ENCODE measurements around the gene NUFIP2.
A peak's percentile ranks its signal among the peaks of the same experiment; 100 is the strongest.
"Not testable (repeated sequence)": the region's sequence is repeated elsewhere in the genome, so short reads cannot be mapped to it uniquely, and the experiment has no call there.

Gene NUFIP2

DNA sequence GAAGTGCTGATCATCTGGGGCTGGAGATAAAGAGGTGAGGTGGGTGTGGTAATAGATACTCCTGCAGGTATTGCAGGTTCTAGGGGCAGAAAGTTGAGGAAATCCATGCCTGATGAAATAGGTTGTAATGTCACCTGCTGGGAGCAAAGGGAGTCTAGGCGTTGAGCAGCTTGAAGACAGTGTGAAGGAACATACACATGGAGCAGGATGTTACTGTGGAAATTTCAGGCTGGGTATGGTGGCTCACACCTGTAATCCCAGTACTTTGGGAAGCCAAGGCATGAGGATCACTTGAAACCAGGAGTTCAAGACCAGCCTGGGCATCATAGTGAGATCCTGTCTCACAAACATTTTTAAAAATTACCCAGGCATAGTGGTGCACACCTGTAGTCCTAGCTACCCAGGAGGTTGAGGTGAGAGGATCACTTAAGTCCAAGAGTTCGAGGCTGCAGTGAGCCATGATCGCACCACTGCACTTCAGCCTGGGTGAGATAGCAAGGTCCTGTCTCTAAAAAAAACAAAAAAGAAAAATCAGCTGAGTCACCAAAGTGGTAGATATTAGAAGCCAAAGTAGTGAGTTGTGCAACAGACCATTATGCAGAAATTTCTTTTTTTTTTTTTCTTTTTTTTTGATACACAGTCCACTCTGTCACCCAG, 56.3 kb downstream of the NUFIP2 start:
- no peak for DNase-seq

DNA sequence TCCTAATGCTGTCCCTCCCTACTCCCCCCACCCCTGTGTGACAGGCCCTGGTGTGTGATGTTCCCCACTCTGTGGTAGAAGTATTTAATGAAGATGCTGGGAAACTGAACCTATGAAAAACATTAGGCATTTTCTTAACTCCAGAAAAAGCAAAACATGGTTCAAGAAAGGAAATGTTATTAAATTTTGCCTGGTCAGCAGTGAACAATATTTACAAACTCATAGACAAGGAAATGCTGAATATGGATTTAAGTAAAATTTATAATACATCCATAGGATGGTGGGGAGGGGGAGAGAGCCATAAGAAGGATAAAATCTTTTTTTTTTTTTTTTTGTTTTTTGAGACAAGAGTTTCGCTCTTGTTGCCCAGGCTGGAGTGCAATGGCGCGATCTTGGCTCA, 58.0 kb downstream of the NUFIP2 start:
- DNase-seq, result no peak

DNA sequence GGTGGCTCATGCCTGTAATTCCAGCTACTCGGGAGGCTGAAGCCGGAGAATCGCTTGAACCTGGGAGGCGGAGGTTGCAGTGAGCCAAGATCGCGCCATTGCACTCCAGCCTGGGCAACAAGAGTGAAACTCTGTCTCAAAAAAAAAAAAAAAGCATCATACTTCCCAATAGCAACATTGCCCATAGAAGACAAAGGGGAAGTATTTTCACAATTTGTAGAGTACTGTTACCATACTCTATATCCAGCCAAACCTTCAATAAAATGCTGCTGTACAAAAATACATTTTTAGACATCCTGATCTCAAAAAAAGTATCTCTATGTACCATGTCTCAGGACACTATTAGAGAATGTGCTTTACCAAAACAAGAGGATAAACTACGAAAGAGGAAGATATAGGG, 59.0 kb downstream of the NUFIP2 start:
- not testable (repeated sequence) for DNase-seq

DNA sequence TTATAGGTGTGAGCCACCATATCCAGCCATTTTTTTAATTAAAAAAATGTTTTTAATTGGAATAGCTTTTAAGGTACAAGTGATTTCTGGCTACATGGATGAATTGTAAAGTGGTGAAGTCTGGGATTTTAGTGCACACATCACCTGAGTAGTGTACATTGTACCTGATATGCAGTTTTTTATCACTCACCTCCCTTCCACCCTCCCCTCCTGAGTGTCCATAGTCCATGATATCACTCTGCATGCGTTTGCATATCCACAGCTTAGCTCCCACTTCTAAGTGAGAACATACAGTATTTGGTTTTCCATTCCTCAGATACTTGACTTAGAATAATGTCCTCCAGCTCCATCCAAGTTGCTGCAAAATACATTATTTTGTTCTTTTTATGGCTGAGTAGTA, 60.6 kb downstream of the NUFIP2 start:
- DNase-seq, result no peak

DNA sequence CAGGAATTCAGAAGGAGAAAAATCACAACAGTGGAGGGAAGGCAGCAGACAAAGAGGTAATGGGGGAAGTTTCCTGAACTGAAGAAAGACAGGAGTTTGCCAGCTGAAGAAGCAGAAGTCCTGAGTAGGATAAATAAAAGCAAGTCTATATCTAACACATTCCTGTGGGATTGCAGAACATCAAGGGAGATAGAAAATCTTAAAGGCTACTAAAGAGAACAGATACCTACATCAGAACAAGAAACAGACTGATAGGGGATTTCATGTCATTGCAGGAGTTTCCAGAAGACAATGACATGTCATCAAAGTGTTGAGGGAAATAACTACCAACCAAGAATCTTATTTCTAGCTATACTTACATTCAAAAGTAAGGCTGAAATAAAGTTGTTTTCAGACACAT, 68.6 kb downstream of the NUFIP2 start:
- DNase-seq, result no peak

DNA sequence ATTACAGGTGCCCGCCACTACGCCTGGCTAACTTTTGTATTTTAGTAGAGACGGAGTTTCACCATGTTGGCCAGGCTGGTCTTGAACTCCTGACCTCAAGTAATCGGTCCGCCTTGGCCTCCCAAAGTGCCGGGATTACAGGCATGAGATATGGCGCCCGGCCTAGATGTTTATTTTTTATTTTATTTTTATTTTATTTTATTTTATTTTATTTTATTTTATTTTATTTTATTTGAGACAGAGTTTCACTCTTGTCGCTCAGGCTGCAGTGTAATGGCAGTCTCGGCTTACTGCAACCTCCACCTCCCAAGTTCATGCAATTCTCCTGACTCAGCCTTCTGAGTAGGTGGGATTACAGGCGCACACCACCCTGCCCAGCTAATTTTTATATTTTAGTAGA, 72.6 kb downstream of the NUFIP2 start:
- DNase-seq, result not testable (repeated sequence)

DNA sequence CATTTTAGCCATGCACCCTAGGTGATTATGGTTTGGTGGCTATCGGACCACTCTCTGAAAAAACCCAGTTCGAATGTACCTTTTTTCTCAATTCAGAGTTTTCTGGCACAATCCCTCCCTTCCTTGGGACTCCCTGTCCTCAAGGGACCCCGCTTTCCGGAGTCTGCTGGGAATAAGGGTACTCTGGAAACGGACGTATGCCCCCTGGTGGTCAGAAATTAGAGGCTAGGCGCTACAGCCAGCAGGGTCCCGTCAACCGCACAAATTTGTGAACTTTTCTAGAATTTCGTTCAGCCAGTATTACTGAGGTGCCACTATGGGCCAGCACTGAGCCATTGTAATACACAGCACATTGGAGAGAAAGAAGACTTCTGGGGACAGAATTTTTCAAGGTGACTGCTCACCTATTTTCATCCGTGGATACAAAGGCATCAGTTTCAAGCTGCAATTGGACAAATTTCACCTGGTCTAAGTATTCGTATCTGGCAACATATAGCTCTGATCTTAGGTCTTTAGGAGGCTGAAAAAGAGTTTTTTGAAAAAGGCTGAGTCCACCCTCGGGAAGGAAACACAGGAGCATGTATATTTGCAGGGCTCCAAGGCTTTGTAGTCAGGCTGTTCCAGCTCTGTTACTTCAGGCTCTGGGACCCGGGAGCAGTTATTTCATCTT, 74.4 kb downstream of the NUFIP2 start:
- DNase-seq, result peak; percentile 33

DNA sequence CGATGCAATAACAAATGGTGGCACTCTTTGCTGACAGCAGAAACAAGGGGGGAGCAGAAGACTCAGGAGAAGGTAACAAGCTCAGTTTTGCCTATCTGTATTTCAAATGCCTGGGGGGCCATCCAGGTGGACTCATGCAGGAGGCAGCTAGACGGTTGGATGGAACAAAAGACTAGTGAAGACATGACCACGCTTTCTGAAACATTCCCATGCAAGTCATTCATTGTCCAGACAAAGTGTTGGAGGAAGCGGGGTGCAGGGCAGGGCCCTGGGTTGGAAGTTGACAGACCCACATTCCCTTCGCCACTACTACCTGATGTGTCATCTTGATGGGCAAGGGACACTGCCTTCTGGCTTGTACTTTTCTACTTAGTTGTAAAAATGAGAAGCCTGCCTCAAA, 77.1 kb downstream of the NUFIP2 start:
- DNase-seq, result no peak

DNA sequence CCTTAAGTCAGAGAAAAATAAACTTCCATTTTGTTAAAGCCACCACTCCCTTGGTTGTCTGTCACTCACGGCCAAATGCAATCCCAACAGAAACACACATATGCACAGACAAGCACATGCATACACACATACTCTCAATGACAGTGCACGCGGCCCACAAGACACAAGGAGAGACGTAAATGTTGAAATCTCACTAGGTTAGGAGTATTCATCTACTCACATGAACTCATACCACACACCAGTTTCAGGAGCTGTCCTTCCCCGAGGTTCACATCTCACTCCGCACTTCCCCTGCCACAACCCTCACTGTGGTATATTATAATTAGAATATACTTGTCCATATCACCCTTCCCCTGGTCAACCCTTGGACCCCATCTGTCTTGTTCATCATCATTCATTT, 77.8 kb downstream of the NUFIP2 start:
- no peak for DNase-seq

DNA sequence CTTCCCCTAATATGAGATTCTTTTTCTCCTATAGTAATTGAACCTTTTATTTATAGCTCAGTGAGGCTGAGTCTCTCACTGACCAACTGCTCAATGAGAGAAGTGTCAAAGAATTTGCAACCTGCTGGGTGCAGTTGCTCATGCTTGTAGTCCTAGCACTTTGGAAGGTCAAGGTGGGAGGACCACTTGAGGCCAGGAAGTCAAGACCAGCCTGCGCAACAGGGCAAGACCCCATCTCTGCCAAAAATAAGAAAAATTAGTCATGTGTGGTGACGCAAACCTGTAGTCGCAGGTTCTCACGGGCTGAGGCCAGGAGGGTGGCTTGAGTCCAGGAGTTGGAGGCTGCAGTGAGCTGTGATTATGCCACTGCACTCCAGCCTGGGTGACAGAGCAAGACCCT, 78.2 kb downstream of the NUFIP2 start:
- DNase-seq, result no peak

DNA sequence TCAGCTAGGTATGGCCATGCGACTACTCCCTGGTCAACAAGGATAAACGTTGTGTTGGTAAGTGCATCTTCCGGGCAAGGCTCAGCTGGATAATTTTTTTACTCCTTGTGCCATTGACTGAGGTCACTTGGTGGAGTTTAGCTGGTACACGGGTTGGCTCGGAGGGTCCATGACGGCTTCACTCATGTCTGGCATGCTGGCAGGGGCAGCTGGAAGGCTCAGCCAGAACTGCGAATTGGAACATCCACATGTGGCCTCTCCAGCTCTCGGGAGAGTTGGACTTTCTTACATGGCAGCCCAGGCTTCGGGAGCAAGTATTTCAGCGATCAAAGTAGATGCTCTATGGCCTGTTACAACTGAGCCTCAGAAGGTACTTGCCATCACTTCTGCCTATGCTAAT, 78.8 kb downstream of the NUFIP2 start:
- no peak for DNase-seq

DNA sequence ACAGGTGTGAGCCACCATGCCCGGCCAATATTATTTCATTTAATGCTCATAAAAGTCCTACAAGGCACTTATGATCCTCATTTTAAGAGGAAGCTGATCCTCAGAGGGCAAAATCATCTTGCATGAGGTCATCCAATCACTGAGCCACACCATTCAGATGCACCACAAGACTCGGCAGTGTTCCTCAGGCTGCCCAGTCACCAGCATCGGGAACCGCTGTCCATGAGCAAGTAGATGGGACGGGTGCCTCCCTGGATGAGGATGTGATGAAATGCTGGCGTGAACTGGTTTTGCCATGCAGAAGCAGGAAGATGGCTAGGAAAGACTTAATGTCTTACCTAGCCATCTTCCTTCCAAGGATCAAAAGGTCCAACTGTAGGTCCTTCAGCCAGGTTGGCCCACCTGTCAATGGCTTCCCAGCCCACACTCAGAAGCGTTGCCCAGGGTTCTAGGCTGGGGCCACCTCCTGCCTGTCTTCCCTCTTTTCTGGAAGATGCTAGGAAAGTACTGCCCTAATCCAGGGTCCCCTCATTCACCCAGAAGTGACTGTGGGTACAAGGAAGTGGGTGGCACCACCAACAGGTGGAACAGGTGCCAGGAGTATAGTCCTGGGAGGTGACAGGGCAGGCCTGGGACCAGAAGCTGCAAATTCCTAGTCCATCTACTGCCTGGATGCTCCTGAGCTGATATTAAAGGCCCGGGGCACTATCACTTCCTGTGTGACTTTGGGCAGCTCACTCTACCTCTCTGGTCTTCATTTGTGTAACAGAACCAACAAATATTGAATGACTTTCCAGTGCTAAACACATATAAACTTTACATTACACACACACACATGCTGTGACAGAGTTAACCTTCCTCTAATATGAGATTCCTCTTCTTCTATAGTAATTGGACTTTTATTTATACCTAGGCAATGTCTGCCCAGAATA, 79.5 kb downstream of the NUFIP2 start:
- no peak for DNase-seq

DNA sequence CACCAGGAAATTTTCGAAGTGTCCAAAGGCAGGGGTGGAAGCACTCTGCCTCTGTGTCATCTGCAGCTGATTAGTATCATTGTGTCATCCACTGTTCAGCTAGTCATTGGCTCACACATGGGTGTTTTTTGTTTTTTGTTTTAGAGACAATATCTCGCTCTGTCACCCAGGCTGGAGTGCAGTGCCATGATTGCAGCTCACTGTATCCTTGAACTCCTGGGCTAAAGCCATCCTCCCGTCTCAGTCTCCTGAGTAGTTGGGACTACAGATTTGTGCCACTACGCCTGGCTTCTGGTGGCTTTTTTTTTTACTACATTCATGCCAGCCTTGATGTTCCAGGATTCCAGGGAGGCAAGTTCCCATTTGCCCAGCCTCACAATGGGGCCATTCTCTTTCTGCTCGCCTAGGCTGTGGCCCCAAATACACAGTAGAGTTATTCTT, 81.2 kb downstream of the NUFIP2 start:
- no peak for DNase-seq

DNA sequence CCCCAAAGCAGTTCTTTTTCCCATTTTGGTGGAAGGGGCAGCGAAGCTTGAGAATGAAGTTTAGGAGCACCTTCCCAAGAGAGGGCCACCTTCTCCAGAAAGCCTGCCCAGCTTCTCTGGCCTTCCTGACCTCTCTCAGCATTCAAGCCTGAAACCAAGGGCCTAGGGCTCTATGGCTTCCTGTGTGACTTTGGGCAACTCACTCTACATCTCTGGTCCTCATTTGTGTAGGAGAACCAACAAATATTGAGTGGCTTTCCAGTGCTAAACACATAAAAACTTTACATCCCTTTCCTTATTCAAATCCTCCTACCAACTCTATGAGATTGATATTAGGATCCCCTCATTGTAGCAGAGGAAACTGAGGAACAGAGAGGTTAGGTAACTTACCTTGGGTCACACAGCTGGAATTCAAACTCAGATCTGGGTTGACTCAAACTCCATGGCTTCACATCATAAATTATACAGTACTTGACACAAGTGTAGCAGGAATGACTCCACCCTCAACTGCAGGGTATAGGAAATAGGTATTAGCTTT, 81.8 kb downstream of the NUFIP2 start:
- no peak for DNase-seq

DNA sequence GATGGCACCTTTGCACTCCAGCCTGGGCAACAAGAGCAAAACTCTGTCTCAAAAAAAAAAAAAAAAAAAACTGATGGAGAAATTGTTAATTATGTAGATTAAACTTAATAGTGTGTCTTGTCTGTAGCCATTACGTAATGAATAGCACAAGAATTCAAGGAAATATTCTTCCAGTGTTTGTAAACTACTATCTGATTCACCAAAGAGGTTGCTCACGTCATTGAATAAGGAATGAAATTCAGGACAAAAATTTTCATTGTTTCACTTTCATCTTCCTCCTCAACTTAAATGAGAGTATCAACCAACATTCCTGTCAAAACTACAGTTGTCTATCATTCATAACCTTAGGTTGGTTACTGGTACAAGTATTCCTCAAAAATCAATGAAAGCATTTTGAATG, 83.1 kb downstream of the NUFIP2 start:
- no peak for DNase-seq

DNA sequence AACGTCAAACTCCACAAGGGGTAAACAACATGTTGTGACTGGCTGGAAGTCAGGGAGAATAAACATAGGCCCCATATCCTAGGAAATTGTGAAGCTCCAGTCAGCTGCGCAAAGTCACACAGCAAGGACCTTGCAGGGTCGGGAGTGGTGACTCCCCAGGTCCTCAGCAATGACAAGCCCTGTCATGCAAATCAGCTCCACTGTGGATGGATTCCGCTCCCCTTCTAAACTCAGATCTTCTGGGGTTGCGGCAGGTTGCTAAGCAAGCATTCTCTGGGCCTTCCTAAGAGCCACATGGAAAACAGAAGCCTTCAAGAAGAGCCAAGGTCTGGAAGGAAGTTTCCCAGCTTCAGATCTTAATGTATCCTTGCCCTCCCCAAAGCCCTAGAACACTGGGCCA, 84.9 kb downstream of the NUFIP2 start:
- DNase-seq, result no peak

DNA sequence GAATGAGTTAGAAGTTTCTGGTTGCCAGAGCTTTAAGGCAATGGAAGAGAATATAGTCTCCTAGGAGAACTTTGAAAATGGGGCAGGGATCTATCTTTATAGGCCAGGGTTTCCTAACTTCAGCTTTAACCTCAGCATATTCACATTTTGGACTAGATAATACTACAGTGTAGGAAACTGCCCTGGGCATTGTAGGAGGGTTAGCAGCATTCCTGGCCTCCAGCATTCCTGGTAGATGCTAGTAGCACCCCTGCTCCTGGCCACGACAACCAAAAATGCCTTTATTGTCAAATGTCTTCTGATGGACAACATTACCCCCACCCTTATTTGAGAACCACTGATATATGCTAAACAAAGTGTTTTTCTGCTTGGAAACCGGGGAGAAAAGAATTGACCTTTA, 86.0 kb downstream of the NUFIP2 start:
- no peak for DNase-seq

All from SHP77 treated with DMSO at 0.1 percent for 48 hours (cell line).